Activated gamma-delta T cell treated with Interleukin-2 at 50 U/mL for 16 hours (primary cell): ENCODE data around the gene FCHSD2.
"Not testable (repeated sequence)": the region's sequence is repeated elsewhere in the genome, so short reads cannot be mapped to it uniquely, and the experiment has no call there.

Experiments
- DNase-seq: peaks from one replicate; pipeline ENCODE4 v3.0.0-alpha.2; 2020

The FCHSD2 gene

DNA sequence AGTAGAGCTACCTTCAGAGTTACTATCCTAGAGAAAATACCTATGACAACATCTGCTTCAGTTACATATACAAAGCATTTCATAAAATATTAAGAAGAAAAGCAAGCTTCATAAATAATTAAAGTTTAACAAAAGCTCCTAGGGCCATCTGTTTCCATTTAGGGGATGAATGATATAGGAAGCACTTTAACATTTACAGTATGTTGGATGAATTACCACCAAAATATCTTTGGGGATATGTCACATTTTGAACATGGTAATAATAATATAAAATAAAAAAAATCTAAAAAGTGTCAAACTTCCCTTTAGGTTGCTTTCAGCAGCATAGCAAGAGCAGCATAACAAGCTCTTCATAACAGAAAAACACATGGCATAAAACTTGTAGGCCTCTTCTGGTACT, 223.3 kb downstream of the FCHSD2 start:
- no peak for DNase-seq

DNA sequence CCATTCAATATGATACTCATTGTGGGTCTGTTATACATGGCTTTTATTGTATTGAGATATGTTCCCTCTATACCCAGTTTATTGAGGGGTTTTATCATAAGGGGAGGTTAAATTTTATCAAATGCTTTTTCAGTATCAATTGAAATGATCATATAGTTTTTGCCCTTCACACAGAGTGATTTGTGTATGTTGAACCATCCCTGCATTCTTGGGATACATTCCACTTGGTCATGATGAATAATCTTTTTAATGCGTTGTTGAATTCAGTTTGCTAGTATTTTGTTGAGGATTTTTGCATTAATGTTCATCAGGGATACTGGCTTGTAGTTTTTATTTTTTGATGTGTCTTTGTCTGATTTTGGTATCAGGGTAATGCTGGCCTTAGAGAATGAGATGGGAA, 229.9 kb downstream of the FCHSD2 start:
- no peak for DNase-seq

DNA sequence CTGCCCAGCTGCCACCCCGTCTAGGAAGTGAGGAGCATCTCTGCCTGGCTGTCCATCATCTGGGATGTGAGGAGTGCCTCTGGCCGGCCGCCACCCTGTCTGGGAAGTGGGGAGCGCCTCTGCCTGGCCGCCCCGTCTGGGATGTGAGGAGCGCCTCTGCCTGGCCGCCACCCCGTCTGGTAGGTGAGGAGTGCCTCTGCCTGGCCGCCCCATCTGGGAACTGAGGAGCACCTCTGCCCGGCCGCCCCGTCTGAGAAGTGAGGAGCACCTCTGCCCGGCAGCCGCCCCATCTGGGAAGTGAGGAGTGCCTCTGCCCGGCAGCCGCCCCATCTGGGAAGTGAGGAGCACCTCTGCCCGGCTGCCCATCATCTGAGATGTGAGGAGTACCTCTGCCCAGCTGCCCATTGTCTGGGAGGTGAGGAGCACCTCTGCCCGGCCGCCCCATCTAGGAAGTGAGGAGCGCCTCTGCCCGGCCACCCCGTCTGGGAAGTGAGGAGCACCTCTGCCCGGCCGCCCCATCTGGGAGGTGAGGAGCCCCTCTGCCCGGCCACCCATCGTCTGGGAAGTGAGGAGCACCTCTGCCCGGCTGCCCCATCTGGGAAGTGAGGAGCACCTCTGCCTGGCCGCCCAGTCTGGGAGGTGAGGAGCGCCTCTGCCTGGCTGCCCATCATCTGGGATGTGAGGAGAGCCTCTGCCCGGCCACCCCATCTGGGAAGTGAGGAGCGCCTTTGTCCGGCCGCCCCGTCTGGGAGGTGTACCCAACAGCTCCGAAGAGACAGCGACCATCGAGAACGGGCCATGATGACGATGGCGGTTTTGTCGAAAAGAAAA, 232.3 kb downstream of the FCHSD2 start:
- DNase-seq: not testable (repeated sequence)

DNA sequence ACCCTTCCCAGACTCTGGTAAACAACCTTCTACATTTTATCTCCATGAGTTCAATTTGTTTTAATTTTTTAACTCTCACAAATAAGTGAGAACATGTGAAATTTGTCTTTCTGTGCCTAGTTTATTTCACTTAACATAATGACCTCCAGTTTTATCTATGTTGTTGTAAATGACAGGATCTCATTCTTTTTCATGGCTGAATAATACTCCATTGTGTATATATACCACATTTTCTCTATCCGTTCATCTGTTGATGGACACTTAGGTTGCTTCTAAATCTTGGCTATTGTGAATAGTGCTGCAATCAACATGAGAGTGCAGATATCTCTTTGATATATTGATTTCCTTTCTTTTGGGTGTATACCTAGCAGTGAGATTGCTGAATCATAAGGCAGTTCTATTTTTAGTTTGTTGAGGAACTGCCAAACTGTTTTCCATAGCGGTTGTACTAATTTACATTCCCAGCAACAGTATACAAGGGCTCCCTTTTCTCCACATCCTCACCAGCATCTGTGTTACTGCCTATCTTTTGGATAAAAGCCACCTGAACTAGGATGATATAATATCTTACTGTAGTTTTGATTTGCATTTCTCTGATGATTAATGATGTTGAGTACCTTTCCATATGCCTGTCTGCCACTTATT, 234.0 kb downstream of the FCHSD2 start:
- DNase-seq: no peak

DNA sequence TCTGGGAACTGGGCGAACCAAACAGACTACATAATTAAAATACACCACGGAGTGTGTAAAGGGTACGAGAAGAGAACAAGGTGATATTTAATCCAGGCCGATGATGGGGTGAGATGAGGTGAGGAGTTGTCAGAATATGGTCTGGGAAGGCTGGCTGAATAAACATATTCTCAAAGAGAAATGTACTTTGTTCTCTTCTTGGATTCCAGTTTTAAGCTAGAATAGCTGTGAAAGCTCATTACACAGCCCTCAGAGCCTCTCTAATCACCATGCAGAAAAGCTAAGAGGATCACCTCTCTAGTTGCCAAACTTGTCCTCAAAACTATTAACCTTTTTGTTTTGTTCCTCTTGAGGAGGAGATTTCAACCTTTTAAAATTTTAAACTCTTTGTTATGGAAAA, 238.1 kb downstream of the FCHSD2 start:
- DNase-seq: no peak

DNA sequence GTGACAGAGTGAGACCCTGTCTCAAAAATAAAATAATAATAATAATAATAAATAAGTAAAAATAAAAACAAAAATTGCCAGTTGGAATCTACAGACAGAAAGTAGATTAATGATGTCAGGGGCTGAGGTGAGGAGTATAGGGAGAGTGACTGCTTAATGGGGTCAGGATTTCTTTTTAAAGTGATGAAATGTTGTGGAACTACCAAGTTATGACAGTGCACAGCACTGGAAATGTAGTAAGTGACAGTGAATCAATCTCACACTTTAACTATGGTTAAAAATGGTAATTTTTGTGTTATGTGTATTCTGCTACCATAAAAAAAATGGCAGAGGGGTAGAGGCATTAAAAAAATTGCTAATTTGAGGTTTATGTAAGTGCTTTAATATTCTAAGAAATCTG, 240.7 kb downstream of the FCHSD2 start:
- DNase-seq: no peak

DNA sequence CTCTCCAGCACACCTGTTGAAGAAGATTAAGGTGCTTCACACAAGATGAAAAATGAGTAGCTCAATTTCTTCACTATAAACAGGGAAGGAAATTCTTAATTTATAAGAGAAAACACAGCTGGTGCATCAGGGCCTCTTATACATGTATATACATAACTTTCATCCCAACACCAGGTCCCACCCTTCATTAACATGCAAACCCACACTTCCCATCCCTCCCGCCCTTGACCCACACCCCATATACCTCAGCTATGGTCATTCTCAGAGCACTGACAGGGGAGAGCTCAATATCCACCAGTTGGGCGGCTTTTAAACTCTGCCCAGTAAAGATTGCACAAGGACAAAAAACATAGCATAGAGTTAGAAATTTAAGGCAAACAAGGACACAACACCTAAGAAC, 242.1 kb downstream of the FCHSD2 start:
- DNase-seq: no peak

DNA sequence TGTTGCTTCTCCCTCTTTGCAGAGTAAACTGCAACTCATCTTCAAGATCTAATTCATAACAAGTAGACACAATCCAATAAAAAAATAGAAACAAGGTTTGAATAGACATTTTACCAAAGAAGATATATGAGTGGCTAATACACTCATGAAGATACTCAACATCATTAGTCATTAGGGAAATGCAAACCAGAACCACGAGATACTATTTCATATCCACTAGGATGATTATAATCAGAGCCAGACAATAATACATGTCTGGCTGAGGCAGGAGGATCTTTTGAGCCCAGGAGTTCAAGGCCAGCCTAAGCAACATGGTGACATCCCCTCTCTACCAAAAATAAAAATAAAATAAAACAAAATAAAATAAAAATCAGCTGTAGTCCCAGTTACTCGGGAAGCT, 242.9 kb downstream of the FCHSD2 start:
- DNase-seq: no peak

DNA sequence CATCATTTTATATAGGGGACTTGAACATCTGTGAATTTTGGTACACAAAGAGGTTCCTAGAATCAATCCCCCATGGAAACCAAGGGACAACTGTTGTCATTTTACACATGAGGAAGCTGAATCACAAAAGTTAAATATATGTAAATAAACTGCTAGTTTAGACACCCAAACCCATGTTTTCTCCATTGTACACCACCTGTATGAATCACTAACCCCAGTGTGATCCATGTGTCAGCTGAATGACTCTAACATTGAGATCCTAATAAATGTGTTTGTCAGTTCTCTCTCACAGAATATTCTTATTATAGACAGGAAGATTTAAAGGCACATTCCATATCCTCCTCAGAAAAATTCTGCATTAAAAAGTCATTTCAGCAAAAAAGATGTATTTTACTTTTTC, 244.6 kb downstream of the FCHSD2 start:
- no peak for DNase-seq

DNA sequence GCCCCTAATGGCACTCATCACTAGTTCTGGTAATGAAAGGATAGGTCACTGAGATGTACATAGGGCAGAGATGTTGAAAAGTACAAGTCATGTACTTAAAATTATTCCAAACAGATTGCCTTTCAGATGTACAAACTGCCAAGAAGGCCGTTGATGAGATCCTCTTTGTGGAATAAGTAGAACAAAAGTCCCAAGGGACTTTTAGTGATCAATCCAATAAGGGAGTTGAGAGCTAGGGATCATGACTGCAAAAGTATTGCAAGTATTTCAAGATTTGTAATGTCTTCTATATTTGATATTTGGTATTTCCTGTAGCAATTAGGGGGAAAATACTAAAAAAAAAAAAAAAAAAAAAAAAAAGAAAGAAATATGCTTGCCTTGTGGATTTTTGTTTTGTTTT, 245.7 kb downstream of the FCHSD2 start:
- no peak for DNase-seq

DNA sequence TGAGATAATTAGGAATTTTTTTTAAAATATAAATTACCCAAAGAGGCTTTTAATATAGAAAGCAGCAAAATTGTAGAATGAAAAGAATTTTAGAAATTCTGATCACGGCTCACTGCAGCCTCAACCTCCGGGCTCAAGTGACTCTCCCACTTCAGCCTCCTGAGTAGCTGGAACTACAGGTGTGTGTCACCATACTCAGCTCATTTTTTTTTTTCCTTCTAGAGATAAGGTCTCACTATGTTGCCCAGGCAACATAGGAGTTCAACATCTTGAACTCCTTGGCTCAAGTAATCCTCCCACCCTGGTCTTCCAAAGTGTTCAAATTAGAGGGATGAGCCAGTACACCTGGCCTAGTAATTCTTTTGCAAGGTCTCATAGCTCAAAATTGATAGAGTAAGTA, 251.2 kb downstream of the FCHSD2 start:
- DNase-seq: no peak

DNA sequence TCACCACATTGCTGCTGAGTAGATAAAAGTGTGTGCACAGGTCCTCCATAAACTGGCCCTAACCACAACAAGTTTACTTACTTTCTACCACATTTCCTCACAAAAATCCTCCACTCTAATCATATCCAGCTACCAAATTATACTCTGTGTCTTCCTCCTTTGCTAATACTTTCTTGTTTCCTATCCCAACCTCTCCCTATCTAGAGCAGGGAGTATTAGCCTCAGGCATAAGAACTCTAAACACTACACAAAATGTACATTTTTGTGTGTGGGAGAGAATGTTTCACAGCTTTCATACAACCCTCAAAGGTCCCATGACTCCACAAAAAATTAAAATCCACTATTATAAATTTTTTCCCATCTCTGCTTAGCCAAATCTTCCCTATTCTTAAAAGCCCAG, 255.5 kb downstream of the FCHSD2 start:
- no peak for DNase-seq

DNA sequence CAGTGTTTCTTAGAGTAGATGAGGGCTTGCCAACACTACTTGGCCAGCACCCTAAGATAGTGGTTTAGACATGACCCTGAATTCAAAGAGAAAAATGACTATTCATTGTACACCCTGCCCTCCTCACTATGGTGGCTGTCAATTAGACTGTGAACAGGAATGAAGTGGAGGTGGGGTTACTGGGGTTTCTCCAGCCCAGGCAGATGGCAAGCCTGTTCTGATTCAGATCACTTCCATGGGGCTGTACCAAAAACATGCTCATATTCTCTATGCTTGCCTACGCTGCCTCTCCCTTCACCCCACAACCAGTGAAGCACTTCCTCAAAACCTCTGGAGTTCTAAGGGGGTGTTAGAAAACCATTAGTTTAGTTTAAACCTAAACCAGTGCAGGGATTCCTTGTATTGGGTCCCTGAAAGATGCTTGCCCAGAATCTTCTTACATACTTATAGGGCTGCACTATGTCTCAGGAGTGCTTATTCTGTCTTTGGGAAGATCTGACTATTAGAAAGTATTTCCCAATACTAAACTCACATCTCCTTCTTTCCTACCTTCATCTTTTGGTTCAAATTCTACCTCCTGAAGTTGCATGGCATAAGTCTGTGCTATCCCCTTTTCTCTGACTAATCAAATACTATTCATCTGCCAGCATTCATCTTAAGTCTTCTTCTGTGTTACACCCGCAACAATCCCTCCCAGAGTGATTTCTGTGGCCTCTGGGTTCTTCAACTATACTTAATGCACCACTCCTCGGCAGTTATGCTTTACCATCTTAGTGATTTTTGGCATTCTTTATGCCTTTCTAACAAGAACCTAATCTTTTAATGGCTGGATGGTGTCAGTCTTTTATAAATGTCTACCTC, 256.1 kb downstream of the FCHSD2 start:
- DNase-seq: no peak

DNA sequence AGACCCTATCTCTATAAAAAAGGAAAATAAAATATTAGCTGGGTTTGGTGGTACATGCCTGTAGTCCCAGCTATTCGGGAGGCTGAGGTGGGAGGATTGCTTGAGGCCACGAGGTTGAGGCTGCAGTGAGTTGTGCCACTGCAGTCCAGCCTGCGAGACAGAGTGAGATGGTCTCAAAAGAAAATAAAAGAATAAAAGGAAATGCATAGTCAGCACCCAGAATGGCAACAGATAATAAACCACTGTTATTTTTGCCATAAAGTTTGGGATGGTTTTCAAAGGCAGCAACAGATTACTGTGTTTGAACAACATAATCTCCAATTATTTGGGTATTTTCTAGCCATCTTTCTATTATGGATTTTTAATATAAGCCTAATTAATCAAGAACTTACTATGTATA, 266.0 kb downstream of the FCHSD2 start:
- DNase-seq: no peak

DNA sequence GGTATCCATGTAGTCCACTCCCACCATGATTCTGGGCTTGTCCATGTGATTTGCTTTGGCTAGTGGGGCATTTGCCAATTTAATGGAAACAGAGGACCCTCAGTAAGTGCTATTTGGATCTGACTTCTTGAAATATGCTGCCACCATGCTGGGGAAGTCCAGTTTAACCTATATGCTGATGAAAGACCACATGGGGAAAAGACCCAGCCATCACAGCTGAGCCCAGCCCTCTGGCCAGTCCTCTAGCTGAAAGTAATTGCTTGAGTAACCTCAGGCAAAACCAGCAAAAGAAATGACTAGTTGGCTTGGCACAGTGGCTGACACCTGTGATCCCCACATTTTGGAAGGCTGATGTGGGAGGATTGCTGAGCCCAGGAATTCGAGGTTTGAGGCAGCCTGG, 266.4 kb downstream of the FCHSD2 start:
- DNase-seq: no peak

DNA sequence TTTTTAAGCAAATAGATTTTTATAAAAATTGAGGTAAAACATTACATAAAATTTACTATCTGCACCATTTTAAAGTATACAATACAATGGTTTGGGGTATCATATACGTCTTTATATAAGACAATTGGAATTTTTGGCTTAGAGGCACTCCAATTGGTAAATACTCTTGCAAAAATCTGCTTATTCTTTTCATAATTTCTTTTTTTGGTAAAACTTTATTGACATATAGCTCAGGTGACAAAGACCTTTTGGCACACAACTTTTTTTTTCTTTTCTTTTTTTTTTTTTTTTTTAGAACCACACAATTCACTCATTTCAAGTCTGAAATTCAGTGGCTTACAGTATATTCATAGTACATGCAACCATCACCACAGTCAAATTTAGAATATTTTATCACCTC, 270.1 kb downstream of the FCHSD2 start:
- DNase-seq: no peak

DNA sequence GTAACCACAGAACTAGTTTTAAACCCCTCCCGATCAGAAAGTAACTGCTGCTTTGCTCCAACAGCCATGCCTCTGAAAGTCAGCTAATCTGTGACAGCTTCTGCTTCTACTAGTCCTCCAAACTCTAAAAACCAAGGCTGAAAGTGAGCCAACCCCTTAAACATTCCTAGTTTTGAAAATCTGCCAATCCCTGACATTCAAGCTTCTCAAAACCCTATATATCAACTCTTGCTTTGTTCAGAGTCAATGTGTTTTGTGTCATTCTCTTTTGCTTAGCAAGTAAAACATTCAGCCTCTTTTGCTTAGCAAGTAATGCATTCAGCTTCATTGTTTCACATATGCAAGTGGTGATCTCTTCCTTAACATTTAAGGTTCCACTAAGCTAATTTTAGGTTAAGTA, 271.0 kb downstream of the FCHSD2 start:
- no peak for DNase-seq

DNA sequence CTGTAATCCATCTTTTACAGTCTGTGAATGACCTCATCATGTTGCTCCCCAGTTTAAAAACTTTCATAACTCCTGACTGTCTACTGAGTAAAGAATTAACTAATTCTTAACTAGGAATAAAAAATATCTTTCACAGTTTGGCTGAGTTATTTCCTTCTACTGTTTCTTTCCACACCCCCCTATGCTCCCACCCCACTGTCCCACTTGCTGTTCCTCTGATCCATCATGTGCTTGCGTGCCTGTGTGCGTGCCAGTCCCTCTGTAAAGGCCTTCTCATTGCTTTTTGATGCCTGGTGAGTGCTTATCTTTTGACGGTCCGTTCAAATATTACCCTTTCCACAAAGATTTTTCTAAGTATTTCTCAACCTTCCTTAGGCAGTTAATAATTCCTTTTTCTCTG, 272.3 kb downstream of the FCHSD2 start:
- no peak for DNase-seq

DNA sequence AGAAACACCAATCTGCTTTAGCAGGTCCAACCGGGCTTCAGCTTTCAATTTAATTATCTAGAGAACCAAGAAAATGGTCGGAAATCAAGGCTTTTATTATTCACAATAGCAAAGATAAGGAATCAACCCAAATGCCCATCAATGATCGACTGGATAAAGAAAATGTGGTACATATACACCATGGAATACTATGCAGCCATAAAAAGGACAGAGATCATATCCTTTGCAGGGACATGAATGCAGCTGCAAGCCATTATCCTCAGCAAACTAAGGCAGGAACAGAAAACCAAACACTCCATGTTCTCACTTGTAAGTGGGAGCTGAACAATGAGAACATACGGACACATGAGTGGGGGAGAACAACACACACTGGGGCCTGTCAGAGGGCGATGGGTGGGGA, 274.1 kb downstream of the FCHSD2 start:
- no peak for DNase-seq

DNA sequence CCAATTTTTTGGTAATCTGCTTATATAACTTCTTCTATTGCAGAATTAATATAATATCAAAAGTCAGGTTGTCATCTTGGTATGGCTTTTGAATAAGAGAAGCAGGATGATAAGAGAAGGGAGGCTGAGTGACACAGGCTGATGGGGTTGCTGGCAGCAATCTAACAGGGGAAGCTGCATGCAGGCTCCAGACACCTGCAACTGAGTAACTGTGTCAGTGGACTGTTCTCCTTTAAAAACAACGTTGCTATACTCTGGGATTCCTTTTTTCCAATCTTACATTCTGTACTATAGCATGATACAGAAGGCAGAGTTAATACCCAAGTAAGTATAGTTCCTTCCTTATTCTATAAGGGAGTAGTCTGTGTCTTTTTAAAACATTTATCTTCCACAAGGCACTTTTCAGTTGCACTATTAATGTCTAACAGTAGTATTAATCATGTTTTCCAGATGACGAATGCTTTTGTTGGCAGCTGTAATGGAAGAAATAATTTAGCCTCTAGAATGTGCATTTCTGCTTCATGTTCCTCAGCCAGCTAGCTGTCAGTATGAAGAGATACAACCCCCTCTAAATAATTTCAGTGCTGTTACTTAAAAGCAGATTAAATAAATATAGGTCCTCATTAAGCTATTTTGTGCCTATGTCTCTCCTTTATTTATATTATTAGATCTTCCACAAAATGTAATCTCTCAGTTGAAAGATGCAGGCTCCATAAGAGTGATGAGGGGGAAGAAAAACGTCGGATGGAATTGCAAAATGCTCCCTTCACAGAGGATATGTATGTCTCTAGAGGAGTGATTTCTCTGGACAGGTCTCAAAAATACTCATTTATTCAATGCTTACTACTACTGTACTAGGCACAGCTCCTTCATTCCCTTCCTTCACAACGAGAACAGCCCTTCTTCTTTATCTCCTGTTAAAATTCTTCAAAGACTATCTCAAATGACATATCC, 277.1 kb downstream of the FCHSD2 start:
- DNase-seq: no peak

DNA sequence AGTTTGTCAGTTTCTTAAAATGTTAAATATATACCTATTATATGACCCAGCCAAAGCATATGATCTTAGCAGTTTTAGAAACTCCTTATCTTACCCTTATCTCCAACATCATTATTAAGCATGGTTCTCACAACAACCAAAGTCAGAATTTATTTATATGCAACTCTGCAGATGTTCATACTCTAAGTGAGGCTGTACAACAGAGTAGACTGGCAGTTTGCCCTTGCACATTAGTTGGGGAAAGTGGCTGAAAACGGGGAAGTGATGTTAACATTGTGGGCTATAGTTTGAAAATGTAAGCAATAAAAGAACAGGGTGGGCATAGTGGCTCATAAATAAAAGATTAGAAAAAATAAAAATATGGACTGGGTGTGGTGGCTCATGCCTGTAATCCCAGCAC, 278.2 kb downstream of the FCHSD2 start:
- DNase-seq: no peak

DNA sequence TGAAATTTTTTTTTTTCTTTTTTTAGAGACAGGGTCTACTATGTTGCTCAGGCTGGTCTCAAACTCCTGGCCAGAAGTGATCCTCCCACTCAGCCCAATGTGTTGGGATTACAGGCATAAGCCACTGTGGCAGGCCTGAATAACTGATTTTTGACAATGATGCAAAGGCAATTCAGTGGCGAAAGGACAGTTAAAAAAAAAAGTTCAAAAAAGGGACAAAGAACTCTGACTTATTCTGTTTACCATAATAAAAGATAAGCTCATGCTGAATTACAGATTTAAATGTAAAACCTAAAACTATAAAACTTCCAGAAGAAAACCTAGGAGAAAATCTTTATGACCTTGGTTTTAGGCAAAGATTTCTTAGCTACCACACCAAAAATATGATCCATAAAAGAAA, 279.0 kb downstream of the FCHSD2 start:
- DNase-seq: no peak

DNA sequence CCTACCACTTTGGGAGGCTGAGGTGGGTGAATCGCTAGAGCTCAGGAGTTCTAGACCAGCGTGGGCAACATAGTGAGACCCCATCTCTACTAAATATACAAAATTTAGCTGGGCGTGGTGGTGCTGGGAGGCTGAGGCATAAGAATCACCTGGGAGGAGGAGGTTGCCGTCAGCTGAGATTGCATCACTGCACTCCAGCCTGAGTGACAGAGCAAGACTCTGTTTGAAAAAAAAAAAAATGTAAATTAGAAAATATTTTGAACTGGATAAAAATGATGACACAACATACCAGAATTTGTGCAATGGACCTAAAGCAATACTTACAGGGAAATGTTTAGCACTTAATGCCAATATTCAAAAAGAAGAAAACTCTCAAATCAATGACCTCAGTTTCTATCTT, 281.5 kb downstream of the FCHSD2 start:
- no peak for DNase-seq
